ENCODE results near the gene SPOP.
"Not testable (repeated sequence)": the region's sequence is repeated elsewhere in the genome, so short reads cannot be mapped to it uniquely, and the experiment has no call there.

Gene SPOP

DNA sequence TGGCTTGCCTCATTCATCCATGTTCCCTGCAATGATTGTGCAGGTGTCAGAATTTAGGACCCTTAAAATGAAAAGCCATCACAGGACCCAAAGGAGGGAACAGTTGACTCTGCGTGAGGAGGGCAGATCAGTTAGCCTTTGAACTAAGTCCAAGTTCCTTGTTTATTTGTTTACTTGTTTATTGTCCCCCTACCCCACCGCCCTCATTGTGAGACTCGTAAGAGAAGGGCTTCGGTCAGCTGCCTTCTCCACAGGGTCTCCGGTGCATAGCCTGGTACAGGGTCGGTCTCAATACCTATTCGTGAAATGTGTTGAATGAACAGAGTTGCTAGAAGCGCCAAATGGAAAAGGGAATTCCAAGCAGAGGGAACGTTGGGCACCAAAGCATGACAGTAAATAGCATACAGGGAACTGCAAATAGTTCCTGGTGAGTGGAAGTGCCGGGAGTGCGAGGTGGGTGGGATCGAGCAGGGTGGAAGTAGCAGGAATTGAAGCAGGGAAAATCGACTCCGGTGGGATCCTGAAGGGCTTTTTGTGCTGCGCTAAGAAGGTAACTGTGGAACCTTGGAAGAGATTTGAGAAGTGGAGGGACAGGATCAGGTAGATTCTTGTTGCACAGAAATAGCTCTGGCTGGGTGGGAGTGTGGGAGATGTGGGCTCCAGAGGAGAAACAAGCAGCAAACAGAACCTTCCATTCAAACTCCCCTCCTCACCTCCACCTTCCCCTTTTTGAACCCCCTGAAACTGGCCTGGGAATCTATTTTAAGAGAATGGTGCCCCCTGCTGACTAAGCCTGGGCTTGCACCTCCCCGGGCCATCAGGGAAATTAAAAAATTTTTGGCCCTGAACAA is 17.2 kb upstream of the SPOP start:
- DNase-seq: peak; percentile 76

DNA sequence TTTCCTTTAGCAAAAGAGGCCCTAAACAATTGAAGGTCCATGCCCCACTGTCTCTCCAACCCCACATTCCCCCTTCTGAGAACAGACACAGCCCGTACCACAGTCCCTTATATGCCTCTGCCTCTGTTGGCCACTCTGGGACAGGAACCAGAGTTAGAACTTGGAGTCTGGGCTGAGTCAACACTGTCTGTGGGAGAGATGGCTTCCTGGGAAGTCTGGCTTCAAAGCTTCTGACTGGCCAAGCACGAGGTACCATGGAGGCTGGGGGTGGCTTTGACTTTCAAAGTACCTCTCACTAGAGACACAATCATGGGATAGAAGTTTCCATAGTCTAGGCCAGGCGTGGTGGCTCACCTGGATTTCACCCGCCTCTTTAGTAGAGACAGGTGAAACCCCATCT is 14.9 kb upstream of the SPOP start:
- DNase-seq: no peak

DNA sequence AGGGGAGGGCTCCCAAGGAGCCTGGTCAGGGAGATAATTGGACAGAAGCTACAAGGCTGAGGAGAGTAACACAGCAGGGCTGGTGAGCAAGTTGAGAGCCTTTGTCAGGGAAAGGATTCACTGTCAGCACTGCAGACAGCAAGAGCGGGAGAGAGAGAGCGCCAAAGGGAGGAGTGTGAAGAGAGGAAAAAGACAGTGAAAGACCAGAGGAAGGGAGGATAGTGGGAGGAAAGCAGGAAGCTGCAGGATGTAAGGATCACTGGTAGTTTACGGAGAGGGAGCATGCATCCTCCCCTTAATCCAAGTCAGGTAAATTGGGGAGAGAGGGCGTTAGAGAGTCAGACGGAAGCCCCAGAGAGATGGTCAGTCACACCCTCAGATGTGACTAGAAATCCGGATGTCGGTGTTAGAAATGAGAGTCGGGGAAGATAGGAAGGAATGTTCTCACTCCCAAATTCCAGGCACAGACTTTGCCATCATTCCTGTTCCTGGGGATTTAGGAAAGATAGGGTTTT is 13.8 kb upstream of the SPOP start:
- no peak for DNase-seq

DNA sequence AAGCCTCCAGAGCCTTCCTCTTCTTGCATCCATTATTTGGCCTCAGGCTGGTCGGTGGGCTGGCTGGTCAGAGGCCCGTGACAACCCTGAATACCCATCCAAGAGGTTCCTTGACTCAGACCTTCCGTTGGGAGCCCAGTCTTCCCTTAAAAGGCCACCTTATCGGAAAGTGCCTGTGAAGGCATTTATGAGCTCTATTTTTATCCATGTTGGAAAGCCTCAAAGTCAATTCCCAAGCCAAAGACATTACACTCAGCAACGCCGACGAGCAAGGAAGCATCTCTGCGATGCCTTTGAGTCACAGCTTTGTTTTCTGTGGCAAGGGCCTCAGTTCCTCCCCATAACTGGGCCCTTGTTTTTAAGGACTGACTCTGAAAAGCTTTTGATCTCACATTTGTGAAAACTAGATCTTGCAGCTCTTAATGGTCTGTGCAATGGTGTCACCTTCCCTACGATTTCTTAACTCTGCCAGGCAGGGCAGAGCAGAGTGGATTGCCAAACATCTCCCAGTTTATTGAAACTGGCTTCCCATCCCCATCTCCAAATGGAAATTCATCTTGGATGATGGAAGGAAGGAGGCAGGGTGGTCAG is 13.3 kb upstream of the SPOP start:
- DNase-seq: no peak

DNA sequence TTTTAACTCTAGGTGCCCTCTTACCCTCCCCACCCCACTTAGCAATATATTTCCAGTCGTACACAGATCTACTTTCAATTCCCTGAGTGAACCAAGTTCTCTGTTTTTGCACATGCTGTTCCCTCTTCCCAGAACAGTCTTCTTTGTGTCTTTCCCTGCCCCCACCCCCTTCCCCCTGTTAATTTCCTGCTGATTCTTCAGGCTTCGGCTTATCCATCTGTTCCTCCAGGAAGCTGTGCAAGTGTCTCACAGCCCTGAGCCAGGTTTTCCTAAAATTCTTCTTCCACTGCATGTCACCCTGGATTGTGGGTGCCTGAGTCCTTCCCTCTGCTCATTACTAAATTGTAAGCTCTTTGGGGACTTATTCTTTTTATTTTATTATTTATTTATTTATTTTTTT is 12.4 kb upstream of the SPOP start:
- DNase-seq: no peak

DNA sequence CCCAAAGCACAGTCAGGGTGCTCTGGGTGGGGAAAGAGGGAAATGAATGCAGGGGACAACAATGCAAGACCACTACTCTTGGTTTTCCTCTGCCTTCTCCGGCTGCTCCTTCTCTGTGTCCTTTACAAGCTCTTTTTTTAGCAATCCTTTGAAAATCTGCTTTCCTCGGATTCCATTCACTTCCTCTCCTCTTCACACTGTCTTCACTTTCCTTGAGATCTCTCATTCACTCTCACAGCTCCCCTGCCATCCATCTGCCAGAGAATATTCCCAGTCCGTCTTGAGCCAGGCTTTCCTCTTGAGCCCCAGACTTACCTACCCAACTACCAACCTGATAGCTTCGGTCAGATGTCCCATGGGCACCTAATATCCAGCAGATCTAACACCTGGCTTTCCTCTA is 11.0 kb upstream of the SPOP start:
- no peak for DNase-seq

DNA sequence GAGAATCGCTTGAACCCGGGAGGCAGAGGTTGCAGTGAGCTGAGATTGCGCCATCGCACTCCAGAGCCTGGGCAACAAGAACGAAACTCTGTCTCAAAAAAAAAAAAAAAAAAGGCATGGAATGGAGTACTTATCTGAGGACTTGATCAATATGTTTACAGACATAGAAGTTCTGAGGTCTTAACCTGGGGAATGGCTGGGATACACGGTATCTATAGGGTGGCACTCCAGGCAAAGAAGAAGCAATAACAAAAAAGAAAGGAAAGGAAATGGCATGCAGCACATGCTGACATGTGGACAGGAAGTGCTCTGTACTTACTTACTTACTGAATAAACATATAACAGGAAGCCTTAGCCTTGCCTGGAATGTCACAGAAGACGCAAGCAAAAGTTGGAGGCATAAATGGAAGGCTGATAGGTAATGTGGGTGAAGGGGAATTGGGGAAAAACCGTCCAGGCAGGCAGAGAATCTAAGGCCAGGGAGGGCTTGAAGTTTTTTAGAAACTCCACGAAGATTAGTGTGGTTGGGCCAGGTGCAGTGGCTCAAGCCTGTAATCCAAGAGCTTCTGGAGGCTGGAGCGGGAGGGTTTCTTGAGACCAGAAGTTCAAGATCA is 10.1 kb upstream of the SPOP start:
- no peak for DNase-seq

DNA sequence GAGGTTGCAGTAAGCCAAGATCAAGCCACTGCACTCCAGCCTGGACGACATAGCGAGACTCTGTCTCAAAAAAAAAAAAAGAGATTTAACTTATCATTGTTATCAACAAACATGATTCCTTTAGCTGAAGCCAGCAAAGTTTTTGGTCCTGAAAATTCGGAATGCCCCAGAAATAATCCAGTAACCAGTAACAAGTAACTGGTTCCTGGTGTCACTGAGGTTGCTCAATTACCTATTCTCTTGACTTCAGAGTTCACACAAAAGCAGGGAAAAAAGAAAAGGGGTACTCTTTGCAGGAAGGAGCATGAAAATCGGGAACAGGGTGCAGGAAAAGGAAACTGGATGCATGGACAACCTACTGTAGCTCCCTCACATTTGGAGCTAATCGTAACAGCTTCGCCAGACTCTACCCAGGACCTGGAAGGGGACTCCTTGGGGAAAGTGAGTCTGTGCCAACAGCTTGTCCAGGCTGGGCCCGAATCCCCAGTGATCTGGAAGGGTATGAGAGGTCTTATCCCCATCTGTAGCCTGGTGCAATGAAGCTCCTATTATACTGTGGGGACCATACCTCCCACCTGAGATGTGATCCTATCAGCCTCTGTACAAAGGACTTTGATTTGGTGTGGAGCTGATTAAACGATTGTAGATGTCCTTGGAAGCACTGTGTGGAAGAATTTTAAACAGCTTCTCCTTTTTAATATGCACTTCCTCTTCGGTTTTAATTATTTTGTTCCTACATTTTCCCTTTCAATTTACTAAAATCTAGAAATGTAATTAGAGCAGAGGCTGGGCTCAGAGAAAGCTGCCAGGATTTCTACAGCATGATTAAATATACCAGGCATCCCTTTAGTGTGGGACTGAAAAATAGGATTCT is 3.4 kb upstream of the SPOP start:
- DNase-seq: no peak

DNA sequence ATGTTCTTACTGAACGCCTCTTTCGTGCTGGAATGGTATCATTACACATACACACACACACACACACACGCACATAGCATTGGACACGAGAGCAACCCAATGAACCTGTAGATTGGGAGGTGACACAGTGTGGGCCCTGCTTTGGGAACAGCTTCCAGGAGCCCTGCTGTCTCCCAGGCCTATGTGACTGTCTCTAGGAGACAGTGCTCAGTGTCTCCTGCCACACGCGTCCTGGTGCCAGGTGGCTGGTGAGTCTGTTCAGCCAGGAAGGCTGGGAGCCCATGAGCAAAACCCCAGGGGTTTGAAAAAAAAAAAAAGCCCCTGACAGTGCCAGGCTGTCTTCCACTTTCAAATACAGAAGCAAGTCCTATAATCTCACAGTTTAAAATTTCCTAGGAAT is 2.4 kb upstream of the SPOP start:
- DNase-seq: no peak

DNA sequence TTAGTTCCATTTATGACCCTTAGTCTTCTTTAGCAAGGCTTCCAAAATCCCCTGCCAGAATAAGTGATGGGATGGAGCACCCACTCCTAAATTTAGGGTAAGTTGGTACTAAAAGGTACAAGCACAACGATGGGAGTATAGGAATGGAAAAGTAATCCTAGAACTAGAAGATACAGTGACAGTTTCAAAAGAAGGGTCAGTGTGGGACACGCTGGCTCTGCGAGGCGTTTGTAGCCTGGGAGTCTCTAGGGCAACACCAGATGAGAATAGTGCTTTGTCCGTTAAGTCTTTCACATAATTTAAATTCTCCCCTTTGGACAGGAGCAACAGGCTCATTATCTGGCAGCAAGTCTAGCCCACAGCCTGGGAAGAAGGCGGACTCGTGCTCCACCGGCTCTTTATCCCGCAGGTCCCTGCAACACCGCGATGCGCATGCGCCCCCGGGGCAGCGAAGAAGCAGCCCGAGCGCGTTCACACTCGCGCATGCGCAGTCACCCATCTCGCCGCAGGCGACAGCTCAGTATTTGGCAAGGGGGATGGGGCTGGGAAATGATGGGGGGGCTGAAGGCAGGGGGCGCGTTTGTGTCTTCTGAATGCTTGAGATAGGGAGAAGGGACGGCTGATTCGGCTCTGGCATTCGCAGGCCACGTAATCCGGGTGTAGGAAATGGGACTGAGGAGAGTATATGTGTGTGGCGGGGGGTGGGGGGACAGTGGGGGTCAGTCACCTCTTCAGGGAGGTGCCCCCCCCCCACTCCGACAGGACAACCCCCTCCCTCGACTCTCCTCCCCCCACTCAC is 564 bp downstream of the SPOP start:
- DNase-seq: peak; percentile 96

DNA sequence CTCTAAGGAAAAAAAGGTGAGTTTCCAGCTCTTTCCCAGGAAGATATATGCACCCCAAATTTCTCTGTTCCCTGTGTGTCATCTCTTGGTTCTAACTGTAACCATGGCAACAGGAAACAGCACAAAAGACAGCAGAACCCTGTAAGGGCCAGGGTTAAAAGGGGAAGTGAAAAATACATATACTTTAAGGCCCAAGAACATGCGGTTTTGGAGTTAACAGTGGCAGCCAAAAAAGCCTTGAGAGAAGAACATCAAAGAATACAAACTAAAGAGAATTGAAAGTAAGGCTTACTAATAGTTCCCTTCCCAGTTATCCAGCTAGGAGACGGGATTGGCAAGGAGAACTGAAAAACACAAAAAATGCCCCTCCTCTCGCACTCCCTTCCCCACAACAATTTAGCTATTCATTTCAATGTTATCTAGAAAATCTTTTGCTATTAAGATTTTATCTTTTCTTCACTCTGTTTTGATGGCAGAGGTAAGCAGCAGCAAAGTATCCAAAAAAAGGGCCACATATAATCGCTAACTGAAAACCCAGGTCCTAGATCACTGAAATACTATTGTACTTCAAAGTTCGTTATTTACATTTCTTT is 1.5 kb downstream of the SPOP start:
- no peak for DNase-seq

DNA sequence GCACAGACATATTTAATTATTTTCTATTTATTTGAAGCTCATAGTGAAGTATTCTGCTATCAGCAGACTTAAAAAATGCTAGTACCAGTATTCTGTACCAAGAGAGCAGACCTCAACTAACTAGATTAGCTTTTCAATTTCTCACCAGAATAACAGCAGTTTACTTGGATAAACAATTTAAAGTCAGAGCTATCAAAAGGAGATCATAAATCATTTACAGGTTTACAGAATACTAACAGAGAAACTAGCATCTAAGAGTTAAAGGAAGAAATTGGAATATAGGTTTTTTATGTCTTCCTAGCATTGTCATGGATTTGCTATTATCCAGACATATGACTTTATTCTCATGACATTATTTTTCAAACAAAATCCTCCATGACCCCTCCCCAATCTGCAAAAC is 3.4 kb downstream of the SPOP start:
- DNase-seq: no peak

DNA sequence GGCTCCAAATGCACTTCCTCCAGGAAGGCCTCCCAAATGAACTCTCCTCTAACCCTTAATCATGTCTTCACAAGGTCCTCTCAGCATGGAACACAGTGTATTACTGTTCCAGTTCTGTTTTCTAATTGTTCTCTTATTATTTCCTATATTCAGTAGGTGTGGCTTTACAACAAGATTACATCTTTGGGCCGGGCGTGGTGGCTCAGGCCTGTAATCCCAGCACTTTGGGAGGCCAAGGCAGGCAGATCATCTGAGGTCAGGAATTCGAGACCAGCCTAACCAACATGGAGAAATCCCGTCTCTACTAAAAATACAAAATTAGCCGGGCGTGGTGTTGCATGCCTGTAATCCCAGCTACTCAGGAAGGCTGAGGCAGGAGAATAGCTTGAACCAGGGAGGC is 4.2 kb downstream of the SPOP start:
- not testable (repeated sequence) for DNase-seq

DNA sequence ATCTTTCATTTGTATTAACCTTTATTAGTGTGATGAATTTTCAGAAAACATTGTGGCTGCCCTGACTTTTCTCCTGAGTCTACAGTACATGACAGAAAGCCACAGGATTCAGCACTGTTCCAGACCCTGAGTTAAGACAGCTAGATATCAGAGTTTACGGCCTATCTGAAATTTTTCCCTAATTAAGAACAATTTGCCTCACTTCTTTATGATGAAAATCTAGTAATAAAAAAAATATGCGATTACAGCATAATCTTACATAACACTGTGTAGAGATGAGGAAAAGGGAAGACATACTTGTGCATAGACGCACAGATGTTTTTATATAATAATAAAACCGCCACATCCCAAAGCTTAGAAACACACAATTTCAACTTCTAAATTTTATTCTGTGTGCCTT is 7.3 kb downstream of the SPOP start:
- no peak for DNase-seq

DNA sequence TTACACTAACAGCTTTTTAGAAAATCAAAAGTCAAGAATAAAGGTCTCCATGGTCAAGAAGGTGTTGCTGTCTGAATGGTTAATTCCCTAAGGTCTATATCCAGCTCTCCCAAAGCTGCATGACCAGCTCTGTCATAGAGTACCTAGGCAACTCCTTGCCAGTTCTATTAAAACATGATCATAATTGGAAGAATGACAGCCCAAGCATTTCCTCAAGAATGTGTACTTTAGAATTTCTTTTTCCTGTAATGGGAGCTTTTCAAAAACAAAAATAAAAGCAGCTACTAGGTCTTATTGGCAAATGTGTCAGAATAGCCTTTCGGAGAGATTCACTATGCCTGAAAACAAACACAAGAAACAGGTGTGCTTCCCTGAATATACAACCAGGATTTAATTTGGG is 7.9 kb downstream of the SPOP start:
- no peak for DNase-seq

DNA sequence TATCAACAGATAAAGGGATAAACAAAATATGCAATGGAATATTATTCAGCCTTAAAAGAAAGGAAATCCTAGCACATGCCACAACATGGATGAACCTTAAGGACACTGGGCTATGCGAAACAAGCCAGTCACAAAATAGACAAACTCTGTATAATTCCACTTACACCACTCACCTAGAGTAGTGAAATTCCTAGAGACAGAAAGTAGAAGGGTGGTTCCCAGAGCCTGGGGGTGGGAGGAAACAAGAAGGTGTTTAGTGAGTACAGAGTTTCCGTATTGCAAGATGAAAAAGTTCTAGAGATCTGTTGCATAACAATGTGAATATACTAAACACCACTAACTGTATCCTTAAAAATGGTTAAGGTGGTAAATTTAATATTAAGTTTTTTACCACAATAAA is 10.0 kb downstream of the SPOP start:
- no peak for DNase-seq

DNA sequence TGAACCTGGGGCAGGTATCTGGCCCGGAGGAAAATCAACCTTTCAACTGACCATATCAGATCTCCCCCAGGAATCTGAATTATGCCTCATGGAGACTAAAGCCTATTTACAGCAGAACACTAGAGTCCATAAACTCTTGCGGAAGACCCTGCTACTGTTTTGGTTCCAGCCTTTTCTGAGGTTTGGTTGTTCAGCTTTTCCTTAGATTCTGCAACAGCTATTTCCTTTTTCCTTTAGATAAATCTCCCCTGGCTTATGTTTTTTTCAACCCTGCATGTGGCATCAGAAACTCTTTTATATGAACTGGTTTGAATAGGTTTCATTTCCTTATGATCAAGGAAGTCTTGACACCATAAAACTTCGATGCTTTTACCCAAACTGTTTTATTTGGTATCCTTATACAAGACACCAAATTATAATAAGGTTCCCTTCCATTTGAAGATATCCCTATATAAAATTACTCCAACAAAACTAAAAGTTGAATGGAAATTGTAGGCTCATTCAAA is 13.1 kb downstream of the SPOP start:
- DNase-seq: no peak

DNA sequence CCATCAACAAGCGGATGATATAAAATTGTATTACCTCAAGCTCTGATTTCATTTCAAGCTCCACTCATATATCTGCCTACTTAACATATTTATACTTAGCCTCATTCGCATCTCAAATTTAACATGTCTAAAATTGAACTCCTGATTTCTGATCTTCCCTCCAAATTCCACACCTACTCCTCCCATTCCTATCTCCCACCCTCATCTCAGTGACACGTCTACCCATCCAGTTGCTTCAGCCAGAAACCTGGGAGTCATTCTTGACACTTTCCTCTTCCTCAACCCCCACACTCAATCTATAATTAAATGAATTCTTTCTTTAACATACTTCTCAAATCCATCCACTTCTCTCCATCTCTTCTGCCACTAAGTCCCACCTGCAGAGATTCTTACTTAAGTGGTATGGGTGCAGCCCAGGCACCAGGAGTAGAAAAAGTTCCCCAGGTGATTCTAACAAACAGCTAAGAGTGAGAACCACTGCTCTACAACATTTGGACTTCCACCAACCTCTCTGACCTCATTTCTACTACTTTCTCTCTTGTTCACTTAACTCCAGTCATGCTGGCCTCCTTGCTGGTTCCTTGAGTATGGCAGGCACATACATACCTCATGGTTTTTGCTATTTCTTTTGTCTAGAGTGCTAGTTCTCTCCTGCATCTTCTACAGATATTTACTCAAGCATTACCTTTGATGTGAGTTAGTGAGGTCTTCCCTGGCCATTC is 18.1 kb downstream of the SPOP start:
- DNase-seq: no peak

DNA sequence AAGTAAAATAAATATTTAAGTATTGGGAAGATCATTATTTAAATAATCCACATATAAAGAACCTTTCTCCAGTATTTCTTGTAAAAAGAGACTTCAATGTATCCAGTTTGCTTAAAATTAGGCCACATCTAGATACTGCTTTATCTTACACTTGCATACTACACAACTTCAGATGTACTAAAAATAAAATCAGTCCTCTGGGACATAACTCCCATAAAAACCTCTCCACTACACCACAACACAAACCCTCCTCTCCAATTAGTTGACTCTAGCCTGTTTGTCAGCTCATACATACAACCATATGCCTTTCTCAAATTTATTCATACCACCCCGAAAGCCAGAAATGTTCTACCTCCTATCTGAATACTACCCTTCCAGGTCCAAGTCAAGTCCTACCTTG is 21.6 kb downstream of the SPOP start:
- DNase-seq: no peak

DNA sequence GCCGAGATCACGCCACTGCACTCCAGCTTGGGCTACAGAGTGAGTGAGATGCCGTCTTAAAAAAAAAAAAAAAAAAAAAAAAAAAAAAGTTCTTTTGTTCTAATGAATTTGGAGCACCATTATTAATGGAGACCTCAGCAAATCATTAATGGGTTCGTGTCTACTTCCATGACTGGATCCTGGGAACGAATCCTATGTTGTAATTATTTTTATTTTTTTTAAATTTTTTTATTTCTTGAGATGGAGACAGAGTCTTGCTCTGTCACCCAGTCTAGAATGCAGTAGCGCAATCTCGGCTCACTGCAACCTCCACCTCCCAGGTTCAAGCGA is 30.7 kb downstream of the SPOP start:
- no peak for DNase-seq

Data from right forelimb (tissue), 1 donor.